OCI-LY1 (cell line): ENCODE data around the gene TUBB8B.
"Not testable (repeated sequence)": the region's sequence is repeated elsewhere in the genome, so short reads cannot be mapped to it uniquely, and the experiment has no call there.

Experiments
- EZH2 ChIP-seq: fragments of 200-600 bp; sonication (generic), shearing (Covaris generic); IDR thresholded peaks from 2 replicates; pipeline ENCODE4 v1.8.0; 2017; ENCODE audit warnings: borderline replicate concordance, mixed run types, mild to moderate bottlenecking, antibody characterized with exemption, low read length, moderate library complexity, mixed read lengths
- TF ChIP-seq, protein P1 (sequence below): fragments of 200-600 bp; sonication (generic), shearing (Covaris generic); IDR thresholded peaks from 2 replicates; pipeline ENCODE4 v1.5.1; 2017; ENCODE audit warnings: mild to moderate bottlenecking, antibody characterized with exemption, low read length, moderate library complexity, mixed read lengths

DNA sequence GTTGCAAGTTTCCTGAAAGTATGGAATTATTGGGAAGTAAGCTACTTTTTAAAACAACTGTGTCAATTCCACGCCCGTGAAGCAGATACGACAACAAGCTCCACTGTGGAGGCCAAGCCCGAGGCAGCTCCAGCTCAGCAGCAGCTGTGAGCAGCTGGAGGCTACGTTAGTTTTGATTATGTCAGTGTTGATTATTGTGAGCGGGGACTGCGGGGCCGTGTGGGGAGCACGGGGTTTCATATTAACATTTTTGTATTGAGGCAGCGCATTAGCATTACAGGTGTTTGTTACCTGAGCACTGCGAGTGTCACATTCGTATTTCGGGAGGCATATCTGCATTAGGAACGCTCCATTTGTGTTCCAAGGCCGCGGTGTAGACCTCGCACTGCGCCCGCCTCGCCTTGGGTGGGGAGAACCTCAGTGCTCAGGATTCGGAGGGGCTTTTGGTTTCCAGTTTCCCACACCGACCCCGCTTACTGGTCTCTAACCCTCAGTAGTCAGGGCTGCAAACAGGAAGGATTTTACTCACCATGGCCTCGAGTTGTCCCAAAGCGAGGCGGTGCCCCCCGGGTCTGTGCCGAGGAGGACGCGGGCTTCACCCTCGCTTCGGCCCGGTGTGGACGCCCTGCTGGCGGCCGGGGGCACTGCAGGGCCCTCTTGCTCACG, 46.8 kb upstream of the TUBB8B start:
- TF ChIP-seq, protein P1, sequence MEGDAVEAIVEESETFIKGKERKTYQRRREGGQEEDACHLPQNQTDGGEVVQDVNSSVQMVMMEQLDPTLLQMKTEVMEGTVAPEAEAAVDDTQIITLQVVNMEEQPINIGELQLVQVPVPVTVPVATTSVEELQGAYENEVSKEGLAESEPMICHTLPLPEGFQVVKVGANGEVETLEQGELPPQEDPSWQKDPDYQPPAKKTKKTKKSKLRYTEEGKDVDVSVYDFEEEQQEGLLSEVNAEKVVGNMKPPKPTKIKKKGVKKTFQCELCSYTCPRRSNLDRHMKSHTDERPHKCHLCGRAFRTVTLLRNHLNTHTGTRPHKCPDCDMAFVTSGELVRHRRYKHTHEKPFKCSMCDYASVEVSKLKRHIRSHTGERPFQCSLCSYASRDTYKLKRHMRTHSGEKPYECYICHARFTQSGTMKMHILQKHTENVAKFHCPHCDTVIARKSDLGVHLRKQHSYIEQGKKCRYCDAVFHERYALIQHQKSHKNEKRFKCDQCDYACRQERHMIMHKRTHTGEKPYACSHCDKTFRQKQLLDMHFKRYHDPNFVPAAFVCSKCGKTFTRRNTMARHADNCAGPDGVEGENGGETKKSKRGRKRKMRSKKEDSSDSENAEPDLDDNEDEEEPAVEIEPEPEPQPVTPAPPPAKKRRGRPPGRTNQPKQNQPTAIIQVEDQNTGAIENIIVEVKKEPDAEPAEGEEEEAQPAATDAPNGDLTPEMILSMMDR, result not testable (repeated sequence)
- TF ChIP-seq EZH2, result not testable (repeated sequence)
